Choroid plexus epithelial cell (primary cell): ENCODE results near the gene RPTOR.
A peak's percentile ranks its signal among the peaks of the same experiment; 100 is the strongest.

Experiments used
- DNase-seq: peaks from one replicate; pipeline ENCODE4 v3.0.0-alpha.2; 2010; ENCODE audit warnings: low read depth
- H3K4me3 ChIP-seq: 2 replicates; pipeline ENCODE4 v1.5.1; 2011; ENCODE audit warnings: low read depth, mild to moderate bottlenecking, control low read depth, low read length, moderate library complexity
- TF ChIP-seq, protein P1 (sequence below): conservative IDR thresholded peaks from 2 replicates; pipeline ENCODE4 v1.5.1; 2011; ENCODE audit warnings: low read depth, mild to moderate bottlenecking, control low read depth, inconsistent platforms, low read length, moderate library complexity

The RPTOR gene

DNA sequence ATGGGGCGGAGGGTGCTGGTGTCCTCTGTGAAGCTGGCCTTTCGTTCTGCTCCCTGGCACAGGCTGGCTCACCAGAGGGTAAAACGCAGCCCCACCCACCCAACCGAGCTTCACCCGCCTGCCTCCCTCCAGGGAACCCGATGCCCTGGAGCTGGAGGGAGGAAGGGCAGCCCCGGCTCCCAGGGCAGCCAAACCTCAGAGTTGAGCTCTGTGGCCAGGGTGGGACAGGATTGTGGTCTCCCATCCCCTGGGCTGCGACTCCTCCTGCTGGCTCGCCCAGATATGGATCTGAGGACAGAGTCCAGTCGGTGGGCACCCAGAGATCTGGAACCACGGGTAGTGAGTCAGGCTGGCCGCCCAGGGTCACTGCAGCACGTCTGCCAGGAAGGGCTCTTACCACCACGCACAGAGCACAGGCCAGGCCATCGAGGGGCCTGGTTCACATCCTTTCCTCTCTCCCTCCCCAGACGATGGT is 404.4 kb downstream of the RPTOR start:
- DNase-seq: no peak
- TF ChIP-seq, protein P1, sequence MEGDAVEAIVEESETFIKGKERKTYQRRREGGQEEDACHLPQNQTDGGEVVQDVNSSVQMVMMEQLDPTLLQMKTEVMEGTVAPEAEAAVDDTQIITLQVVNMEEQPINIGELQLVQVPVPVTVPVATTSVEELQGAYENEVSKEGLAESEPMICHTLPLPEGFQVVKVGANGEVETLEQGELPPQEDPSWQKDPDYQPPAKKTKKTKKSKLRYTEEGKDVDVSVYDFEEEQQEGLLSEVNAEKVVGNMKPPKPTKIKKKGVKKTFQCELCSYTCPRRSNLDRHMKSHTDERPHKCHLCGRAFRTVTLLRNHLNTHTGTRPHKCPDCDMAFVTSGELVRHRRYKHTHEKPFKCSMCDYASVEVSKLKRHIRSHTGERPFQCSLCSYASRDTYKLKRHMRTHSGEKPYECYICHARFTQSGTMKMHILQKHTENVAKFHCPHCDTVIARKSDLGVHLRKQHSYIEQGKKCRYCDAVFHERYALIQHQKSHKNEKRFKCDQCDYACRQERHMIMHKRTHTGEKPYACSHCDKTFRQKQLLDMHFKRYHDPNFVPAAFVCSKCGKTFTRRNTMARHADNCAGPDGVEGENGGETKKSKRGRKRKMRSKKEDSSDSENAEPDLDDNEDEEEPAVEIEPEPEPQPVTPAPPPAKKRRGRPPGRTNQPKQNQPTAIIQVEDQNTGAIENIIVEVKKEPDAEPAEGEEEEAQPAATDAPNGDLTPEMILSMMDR: peak; percentile 20
- H3K4me3 ChIP-seq: no peak overlapping the region

DNA sequence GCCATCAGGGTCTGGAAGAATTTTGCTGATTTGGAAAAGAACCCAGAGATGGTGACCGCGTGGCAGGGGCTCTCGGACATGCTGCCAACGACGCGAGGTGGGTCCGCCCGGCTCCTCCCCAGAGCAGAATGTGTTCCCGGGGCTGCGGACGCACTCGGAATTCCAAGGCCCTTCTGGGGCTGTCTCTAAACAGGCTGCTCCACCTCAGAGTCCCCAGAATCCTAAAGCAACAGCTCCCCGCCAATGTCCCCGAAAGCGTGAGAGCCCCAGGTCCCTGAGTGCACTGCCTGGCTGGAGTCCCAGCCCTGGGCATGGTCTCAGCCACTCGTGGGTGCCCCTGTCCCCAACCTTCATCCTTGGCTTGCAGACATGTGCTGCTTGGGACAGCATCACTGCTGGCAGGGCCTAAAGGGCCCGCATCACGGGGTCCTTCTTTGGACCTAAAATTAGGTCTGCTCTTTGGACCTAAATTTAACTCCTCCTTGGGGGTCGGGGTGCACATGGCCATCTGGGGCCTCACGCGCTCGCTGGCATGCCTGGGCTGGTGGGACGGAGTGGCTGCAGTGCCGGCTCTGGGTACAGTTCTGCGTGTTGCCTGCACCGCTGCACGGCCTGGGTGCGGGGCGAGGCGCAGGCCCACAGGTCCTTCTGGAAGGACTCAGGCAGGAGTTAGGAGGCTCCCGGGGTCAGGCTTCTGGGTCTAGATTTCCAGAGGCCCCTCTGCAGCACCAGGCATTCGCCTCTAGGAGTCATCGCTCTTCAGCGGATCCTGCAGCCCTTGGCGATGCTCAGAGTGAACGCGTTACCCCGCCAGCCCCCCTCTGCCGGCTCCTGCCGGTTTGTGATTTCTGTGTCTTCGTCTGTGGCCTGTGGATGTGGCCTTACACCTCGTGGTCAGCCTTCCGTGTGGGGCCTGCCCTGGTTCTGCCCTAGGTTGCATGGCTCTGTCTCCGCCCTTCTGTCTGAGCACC is 405.1 kb downstream of the RPTOR start:
- no peak for DNase-seq

DNA sequence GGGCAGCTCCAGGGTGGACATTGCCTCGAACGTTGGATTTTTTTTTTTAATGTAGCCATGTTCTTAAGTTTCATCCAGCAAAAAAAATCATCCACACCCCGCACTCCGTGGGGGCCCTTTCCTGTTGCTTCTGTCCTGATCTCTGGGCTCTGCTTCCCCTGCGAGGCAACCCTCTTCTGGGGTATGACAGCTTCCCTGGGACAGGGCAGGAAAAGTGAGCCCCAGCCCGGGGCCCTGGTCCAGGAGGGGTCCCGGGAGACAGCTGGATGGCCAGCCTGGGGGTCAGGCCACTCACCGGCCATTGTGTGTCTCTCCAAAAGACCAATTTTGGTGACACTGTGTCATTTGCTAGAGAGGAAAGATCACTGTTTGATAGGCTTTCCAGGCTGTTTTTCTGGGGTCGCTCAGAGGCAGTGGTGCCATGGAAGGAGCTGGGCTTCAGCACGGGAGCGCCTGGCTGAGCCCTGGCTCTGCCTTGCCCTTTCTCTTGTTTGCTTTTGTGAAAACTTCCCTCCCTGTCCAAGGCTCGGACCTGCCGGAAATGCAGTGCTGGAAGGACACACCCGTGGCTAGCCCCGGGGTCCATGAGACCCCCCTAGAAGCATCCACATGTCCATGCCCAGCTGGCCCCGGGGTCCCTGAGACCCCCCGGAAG is 406.0 kb downstream of the RPTOR start:
- TF ChIP-seq, protein P1: no peak
- H3K4me3 ChIP-seq: no peak overlapping the region
- no peak for DNase-seq

More for the DNA sequence above, 405.1 kb downstream of the RPTOR start:
- TF ChIP-seq, protein P1: no peak
- no peak overlapping the region for H3K4me3 ChIP-seq

DNA sequence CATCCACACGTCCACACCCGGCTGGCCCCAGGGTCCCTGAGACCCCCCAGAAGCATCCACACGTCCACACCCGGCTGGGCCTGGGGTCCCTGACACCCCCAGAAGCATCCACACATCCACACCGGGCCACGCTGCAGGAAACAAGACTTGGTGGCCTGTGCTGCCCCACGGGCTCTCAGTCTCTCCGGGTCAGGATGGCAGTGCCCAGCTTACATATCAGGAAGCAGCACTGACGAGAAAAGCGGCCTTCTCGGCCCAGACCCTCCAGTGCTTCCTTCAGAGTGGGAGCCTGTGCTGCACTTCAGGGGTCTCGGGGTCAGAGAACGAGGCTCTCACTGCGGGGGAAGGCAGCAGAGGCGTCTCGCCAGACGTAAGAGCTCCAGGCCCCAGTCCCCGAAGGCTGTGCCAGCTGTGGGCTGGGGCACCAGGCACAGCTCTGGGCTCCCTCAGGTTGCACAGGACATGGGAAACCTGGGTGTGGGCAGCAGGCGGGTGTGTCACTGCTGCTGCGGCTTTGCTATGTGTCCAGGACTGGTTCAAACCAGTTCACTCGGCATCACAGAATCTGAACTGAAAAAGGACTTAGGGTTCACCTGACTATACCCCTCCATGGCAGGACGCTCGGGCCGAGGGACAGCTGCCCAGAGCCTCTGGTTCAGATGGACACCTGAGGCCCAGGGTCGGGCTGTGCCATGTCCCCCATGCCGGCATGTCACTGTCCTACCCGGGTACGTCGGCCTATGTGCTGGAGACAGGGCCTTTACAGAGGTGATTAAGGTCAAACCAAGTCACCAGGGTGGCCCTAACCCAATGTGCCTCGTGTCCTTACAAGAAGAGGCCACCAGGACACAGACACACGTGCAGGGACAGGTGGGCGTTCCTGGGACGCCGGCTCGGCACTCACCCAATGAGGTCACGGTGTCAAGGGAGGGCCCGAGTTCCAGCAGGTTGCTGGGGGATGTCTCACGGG is 406.8 kb downstream of the RPTOR start:
- no peak for DNase-seq
- TF ChIP-seq, protein P1: no peak
- no peak overlapping the region for H3K4me3 ChIP-seq

DNA sequence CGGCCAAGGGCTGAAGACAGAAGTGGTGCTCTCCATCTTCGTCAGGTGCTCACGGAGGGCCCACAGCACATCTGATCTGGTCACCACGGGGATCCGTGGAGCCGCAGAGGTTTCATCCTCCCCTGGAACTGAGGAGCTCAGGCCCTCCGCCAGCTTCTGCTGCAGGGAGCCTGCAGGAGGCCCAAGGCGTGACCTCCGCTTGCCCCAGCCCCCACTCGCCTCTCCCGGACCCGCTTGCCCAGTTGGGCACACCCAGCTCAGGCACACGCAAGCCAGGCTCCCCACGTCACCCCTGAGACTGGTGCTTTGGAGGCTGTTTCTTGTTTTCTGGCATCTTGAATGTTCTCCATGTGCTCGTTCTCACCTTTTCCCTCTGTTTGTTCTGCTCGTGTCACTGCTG is 407.7 kb downstream of the RPTOR start:
- H3K4me3 ChIP-seq: no peak overlapping the region
- TF ChIP-seq, protein P1: no peak
- DNase-seq: no peak

DNA sequence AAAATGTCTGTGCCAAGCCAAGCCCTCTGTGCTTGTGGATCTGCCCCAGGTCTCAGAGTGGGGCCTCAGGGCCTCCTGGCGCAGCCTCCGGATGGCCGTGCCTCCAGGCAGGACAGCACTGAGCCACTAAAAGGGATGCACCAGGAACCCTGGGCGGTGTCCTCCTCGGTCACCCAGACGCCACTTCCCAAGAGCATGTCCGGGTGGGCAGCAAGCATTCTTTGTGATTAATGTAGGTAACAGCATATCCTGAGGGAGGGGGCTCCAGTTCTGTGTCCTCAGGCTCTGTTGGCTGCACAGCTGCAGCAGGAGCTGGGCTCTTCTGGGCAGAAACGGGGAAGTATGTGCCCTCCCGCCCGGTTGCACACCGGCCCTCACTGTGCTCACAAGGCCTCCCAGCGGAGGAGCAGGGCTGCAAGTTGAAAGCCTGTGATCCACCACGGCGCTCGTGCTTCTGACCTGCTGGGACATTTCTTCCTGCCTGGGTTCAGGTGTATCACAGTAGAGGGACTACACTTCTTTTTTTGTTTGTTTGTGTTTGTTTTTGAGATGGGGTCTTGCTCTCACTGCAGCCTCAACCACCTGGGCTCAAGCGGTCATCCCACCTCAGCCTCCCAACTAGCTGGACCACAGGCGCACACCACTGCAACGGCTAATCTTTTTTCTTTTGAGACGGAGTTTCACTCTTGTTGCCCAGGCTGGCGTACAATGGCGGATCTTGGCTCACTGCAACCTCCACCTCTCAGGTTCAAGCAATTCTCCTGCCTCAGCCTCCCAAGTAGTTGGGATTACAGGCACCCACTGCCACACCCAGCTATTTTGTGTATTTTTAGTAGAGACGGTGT is 409.1 kb downstream of the RPTOR start:
- no peak overlapping the region for H3K4me3 ChIP-seq
- TF ChIP-seq, protein P1: no peak
- DNase-seq: no peak
